GM10266 (cell line): Measurements from ENCODE around the gene ZNF518A.

ENCODE experiments used
- DNase-seq: peaks from one replicate; pipeline ENCODE4 v3.0.0; 2012; ENCODE audit errors: extremely low spot score
- CTCF ChIP-seq: IDR thresholded peaks from 2 replicates; pipeline ENCODE4 v1.5.1; 2012; ENCODE audit warnings: mild to moderate bottlenecking, low read depth; ENCODE audit not compliant: control insufficient read depth, insufficient read depth; ENCODE audit errors: missing control alignments

ZNF518A gene

GRCh38 chr10:96137567-96137966 is 7.5 kb downstream of the ZNF518A start:
- TF ChIP-seq CTCF: no peak
- DNase-seq: no peak

- peak; percentile 78 for DNase-seq
- TF ChIP-seq CTCF: no peak
Observed at GRCh38 chr10:96138102-96138501, 8.0 kb downstream of the ZNF518A start.

GRCh38 chr10:96152437-96152836 is 22.3 kb downstream of the ZNF518A start:
- DNase-seq: no peak
- no peak for TF ChIP-seq CTCF

DNA sequence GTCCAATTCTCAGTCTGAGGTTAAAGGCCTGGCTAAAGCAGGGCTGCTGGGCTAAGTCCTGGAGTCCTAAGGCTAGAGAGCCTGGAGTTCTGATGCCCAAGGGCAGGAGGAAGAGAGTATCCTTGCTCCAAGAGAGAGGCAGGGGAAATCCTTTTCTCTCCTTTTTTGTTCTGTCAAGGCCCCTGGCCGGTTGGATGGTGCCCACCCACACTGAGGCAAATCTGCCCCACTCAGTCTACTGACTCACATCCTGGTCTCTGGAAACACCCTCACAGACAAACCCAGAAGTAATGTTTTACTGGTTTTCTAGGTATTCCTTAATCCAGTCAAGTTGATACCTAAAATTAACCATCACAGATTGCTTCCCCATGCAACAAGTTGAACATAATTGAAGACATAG is 23.0 kb downstream of the ZNF518A start:
- no peak for DNase-seq
- TF ChIP-seq CTCF: no peak

GRCh38 chr10:96165726-96166125 is 35.6 kb downstream of the ZNF518A start:
- DNase-seq: no peak
- TF ChIP-seq CTCF: no peak

DNA sequence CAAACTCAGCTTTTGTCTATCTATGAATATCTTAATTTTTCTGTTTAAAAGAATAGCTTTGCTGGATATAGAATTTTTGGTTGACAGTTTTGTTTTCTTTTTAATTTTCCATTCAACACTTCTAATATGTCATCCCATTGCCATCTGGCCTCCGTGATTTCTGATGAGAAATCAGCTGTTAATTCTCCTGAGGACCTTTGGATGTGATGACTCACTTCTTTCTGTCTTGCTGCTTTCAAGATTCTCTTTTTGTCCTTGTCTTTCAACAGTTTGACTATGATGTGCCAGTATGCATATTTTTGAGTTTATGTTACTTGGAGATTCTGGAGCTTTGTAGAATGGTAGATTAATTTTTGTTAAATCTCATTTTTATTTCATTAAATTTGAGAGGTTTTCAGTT is 38.4 kb downstream of the ZNF518A start:
- TF ChIP-seq CTCF: no peak
- no peak for DNase-seq

DNA sequence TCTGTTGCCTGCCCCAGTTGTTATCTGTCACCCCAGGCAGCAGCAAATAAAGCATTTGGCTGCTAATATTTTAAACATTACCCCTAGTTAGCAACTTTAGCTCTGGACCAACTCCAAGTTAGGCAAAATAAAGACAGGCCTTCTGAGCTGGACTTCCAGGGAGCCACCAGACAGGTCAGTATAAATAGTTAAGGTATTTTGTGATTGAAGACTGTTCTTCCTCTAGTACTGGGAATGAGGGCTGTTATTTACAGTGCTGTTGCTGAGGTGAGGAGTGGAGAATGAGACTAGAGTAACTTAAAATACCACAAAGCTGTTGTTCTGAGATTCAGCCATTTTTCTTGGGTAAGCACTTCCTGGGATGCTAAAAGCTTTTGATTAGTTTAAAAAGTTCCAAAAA is 40.1 kb downstream of the ZNF518A start:
- no peak for TF ChIP-seq CTCF
- DNase-seq: no peak
